HG03439 (cell line): ENCODE measurements around the gene DDX10.

Experiments used
- ATAC-seq: cut with Tn5 transposase; IDR thresholded peaks from one replicate; pipeline ENCODE4 v1.9.1; 2021; ENCODE audit warnings: mild to moderate bottlenecking, moderate library complexity; ENCODE audit not compliant: unreplicated experiment

Gene DDX10

GRCh38 chr11:108866781-108867180 is 201.9 kb downstream of the DDX10 start:
- ATAC-seq, result no peak

- ATAC-seq, result no peak
Measured at GRCh38 chr11:108870373-108871020, 205.6 kb downstream of the DDX10 start.

GRCh38 chr11:108871152-108871551 is 206.3 kb downstream of the DDX10 start:
- no peak for ATAC-seq

- ATAC-seq, result no peak
Measured at GRCh38 chr11:108871867-108872266, 207.0 kb downstream of the DDX10 start.

- ATAC-seq, result no peak
Measured at GRCh38 chr11:108872781-108873291, 208.0 kb downstream of the DDX10 start.

- no peak for ATAC-seq
Measured at GRCh38 chr11:108873310-108873709, 208.4 kb downstream of the DDX10 start.

GRCh38 chr11:108873941-108874340 is 209.1 kb downstream of the DDX10 start:
- no peak for ATAC-seq

- no peak for ATAC-seq
Measured at GRCh38 chr11:108875134-108875533, 210.3 kb downstream of the DDX10 start.

GRCh38 chr11:108877178-108877577 is 212.3 kb downstream of the DDX10 start:
- no peak for ATAC-seq

- ATAC-seq, result no peak
Measured at GRCh38 chr11:108880510-108880909, 215.6 kb downstream of the DDX10 start.

- no peak for ATAC-seq
Measured at GRCh38 chr11:108881131-108881530, 216.3 kb downstream of the DDX10 start.

- no peak for ATAC-seq
Measured at GRCh38 chr11:108882211-108882831, 217.5 kb downstream of the DDX10 start.

- ATAC-seq, result no peak
Measured at GRCh38 chr11:108886005-108886659, 221.3 kb downstream of the DDX10 start.

GRCh38 chr11:108886660-108887009 is 221.8 kb downstream of the DDX10 start:
- ATAC-seq, result no peak

GRCh38 chr11:108887436-108888238 is 222.8 kb downstream of the DDX10 start:
- ATAC-seq, result no peak

GRCh38 chr11:108890482-108891105 is 225.7 kb downstream of the DDX10 start:
- no peak for ATAC-seq

GRCh38 chr11:108891143-108891542 is 226.3 kb downstream of the DDX10 start:
- ATAC-seq, result no peak

GRCh38 chr11:108891909-108892511 is 227.1 kb downstream of the DDX10 start:
- ATAC-seq, result no peak

- ATAC-seq, result no peak
Measured at GRCh38 chr11:108895579-108896480, 231.0 kb downstream of the DDX10 start.
